ENCODE data around the gene SCRN1. TPM values are rescaled to one million over a fixed set of nuclear protein-coding genes. Genes with fewer than 3 reads are reported as not detected.

SCRN1 gene
- polyA plus RNA-seq, 1 donor from 2014 or later, result 130 TPM

DNA sequence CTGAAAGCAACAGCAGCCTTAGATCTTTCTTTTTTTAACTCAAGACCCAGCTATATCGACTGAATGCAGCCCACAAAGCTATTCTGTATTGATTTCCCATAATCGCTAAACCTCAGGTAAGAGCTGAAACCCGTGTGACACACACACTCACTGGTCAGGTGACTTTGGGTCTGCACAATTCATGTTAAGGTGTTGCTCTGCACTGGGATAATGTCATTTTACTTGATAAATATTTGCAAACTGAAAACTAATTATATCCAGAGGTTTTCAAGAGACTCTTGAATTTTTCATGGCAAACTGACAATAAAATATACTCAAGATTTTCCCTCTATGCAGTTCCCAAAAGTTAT is 33.1 kb downstream of the SCRN1 start:
- Histone ChIP-seq H3K9me2 (ENCODE audit: insufficient read depth, low read length) (no peaks in the 10 kb centered on the region), H3K79me2 (replicated peaks; ENCODE audit: insufficient read depth, low read length) (peaks cover 8% of the 10 kb centered on the region), H4K20me1 (ENCODE audit: insufficient read depth) (no peaks in the 10 kb centered on the region), H3K4me2 (ENCODE audit: low read length) (no peak overlapping the region), H3K9me3 (ENCODE audit: low read length) (no peaks in the 10 kb centered on the region), H3K36me3 (ENCODE audit: insufficient read depth, low read length) (peaks cover 15% of the 10 kb centered on the region), H3K9ac (ENCODE audit: low read length) (no peak overlapping the region), H3K27me3 (ENCODE audit: insufficient read depth, low read depth, low read length) (no peaks in the 10 kb centered on the region), H3F3A (ENCODE audit: insufficient read depth, low read length, poor library complexity, severe bottlenecking) (no peaks in the 10 kb centered on the region), H3K27ac (ENCODE audit: low read length) (no peak overlapping the region), H2AFZ (ENCODE audit: low read depth, low read length) (no peak overlapping the region), H3K4me3 (ENCODE audit: low read length) (no peak overlapping the region)
- TF ChIP-seq MXI1 (conservative IDR thresholded peaks at IDR 0.05; ENCODE audit: poor library complexity, severe bottlenecking), result no peak
- TF ChIP-seq POLR2AphosphoS5 (IDR thresholded peaks at IDR 0.05), result no peak
- no peak for TF ChIP-seq SMC3 (conservative IDR thresholded peaks at IDR 0.05; ENCODE audit: poor library complexity)
- TF ChIP-seq TAF1 (IDR thresholded peaks at IDR 0.05; ENCODE audit: low read depth), result no peak
- TF ChIP-seq RAD21 (conservative IDR thresholded peaks at IDR 0.05), result no peak
- TF ChIP-seq, protein P1, sequence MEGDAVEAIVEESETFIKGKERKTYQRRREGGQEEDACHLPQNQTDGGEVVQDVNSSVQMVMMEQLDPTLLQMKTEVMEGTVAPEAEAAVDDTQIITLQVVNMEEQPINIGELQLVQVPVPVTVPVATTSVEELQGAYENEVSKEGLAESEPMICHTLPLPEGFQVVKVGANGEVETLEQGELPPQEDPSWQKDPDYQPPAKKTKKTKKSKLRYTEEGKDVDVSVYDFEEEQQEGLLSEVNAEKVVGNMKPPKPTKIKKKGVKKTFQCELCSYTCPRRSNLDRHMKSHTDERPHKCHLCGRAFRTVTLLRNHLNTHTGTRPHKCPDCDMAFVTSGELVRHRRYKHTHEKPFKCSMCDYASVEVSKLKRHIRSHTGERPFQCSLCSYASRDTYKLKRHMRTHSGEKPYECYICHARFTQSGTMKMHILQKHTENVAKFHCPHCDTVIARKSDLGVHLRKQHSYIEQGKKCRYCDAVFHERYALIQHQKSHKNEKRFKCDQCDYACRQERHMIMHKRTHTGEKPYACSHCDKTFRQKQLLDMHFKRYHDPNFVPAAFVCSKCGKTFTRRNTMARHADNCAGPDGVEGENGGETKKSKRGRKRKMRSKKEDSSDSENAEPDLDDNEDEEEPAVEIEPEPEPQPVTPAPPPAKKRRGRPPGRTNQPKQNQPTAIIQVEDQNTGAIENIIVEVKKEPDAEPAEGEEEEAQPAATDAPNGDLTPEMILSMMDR (IDR thresholded peaks at IDR 0.05; ENCODE audit: poor library complexity, severe bottlenecking), result no peak
- TF ChIP-seq EZH2 (IDR thresholded peaks at IDR 0.05; ENCODE audit: borderline replicate concordance, insufficient read depth, low read length, poor library complexity, severe bottlenecking), result no peak
- no peak for TF ChIP-seq EP300 (conservative IDR thresholded peaks at IDR 0.05; ENCODE audit: poor library complexity, severe bottlenecking)
- TF ChIP-seq, protein P2, sequence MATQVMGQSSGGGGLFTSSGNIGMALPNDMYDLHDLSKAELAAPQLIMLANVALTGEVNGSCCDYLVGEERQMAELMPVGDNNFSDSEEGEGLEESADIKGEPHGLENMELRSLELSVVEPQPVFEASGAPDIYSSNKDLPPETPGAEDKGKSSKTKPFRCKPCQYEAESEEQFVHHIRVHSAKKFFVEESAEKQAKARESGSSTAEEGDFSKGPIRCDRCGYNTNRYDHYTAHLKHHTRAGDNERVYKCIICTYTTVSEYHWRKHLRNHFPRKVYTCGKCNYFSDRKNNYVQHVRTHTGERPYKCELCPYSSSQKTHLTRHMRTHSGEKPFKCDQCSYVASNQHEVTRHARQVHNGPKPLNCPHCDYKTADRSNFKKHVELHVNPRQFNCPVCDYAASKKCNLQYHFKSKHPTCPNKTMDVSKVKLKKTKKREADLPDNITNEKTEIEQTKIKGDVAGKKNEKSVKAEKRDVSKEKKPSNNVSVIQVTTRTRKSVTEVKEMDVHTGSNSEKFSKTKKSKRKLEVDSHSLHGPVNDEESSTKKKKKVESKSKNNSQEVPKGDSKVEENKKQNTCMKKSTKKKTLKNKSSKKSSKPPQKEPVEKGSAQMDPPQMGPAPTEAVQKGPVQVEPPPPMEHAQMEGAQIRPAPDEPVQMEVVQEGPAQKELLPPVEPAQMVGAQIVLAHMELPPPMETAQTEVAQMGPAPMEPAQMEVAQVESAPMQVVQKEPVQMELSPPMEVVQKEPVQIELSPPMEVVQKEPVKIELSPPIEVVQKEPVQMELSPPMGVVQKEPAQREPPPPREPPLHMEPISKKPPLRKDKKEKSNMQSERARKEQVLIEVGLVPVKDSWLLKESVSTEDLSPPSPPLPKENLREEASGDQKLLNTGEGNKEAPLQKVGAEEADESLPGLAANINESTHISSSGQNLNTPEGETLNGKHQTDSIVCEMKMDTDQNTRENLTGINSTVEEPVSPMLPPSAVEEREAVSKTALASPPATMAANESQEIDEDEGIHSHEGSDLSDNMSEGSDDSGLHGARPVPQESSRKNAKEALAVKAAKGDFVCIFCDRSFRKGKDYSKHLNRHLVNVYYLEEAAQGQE (IDR thresholded peaks at IDR 0.05; ENCODE audit: borderline replicate concordance), result no peak

DNA sequence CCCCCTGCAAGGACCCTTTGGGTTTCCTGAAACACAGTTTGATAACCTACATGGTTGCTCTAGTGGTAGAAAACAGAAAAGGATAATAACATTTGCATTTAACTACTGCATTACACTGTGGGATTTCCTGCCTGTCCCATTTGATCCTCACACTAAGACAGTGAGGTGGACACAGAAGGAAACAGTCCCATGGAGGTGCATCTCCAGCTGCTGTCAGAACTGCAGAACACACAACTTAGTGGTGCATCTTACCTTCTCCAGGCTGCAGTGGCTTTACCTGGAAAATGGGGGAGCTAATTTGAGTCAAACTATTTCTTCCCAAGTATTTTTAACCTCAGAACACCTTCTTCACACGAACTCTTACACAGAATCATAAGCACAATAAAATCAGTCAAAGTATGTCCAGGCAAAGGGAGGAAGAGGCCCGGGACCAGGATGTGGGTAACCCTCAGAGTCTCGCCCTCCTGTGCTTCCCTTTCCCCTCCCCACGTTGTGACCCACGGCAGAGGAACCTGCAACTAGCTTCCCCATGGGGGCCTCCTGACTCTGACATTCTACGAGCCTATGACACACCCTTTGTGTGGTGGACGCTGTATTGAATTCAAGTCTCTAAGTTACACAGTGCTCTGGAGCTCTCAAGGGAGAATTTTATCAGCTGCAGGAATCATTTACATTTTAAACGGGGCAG is 33.7 kb downstream of the SCRN1 start:
- no peak for TF ChIP-seq MXI1 (conservative IDR thresholded peaks at IDR 0.05; ENCODE audit: poor library complexity, severe bottlenecking)
- TF ChIP-seq, protein P2 (IDR thresholded peaks at IDR 0.05; ENCODE audit: borderline replicate concordance), result no peak
- TF ChIP-seq TAF1 (IDR thresholded peaks at IDR 0.05; ENCODE audit: low read depth), result no peak
- no peak for TF ChIP-seq POLR2AphosphoS5 (IDR thresholded peaks at IDR 0.05)
- TF ChIP-seq RAD21 (conservative IDR thresholded peaks at IDR 0.05), result no peak
- no peak for TF ChIP-seq EP300 (conservative IDR thresholded peaks at IDR 0.05; ENCODE audit: poor library complexity, severe bottlenecking)
- TF ChIP-seq EZH2 (IDR thresholded peaks at IDR 0.05; ENCODE audit: borderline replicate concordance, insufficient read depth, low read length, poor library complexity, severe bottlenecking), result no peak
- TF ChIP-seq SMC3 (conservative IDR thresholded peaks at IDR 0.05; ENCODE audit: poor library complexity), result no peak
- TF ChIP-seq, protein P1 (IDR thresholded peaks at IDR 0.05; ENCODE audit: poor library complexity, severe bottlenecking), result no peak
- Histone ChIP-seq H3K36me3 (ENCODE audit: insufficient read depth, low read length) (peaks cover 20% of the 10 kb centered on the region), H3K9ac (ENCODE audit: low read length) (no peak overlapping the region), H3K4me2 (ENCODE audit: low read length) (no peak overlapping the region), H3K9me2 (ENCODE audit: insufficient read depth, low read length) (no peaks in the 10 kb centered on the region), H3K27ac (ENCODE audit: low read length) (no peak overlapping the region), H3F3A (ENCODE audit: insufficient read depth, low read length, poor library complexity, severe bottlenecking) (no peaks in the 10 kb centered on the region), H2AFZ (ENCODE audit: low read depth, low read length) (no peak overlapping the region), H3K27me3 (ENCODE audit: insufficient read depth, low read depth, low read length) (no peaks in the 10 kb centered on the region), H3K79me2 (replicated peaks; ENCODE audit: insufficient read depth, low read length) (peaks cover 8% of the 10 kb centered on the region), H3K9me3 (ENCODE audit: low read length) (no peaks in the 10 kb centered on the region), H4K20me1 (ENCODE audit: insufficient read depth) (no peaks in the 10 kb centered on the region), H3K4me3 (ENCODE audit: low read length) (no peak overlapping the region)

Measured in neural cell (in vitro differentiated cells).